OCI-LY1 (cell line): Measurements from ENCODE around the gene LIMCH1.

Experiments used
- H2AFZ ChIP-seq: fragments of 200-600 bp; sonication (generic), shearing (Covaris generic); 2 replicates; pipeline ENCODE4 v1.6.0; 2014; ENCODE audit warnings: antibody characterized with exemption, mild to moderate bottlenecking, low read length
- H3F3A ChIP-seq: fragments of 200-600 bp; sonication (generic), shearing (Covaris generic); 2 replicates; pipeline ENCODE4 v1.6.0; 2014; ENCODE audit warnings: mild to moderate bottlenecking, antibody characterized with exemption, low read length, moderate library complexity; ENCODE audit not compliant: insufficient read depth
- H3K27ac ChIP-seq: fragments of 200-600 bp; sonication (generic); 2 replicates; pipeline ENCODE4 v1.5.1; 2014; ENCODE audit warnings: low read length, mixed run types, mild to moderate bottlenecking, low read depth; ENCODE audit not compliant: poor library complexity, severe bottlenecking
- H3K27me3 ChIP-seq: fragments of 200-600 bp; sonication (generic); 2 replicates; pipeline ENCODE4 v1.6.0; 2014; ENCODE audit warnings: antibody characterized with exemption, mild to moderate bottlenecking, low read length, moderate library complexity; ENCODE audit not compliant: insufficient read depth
- H3K36me3 ChIP-seq: fragments of 200-600 bp; sonication (generic); 2 replicates; pipeline ENCODE4 v1.6.1; 2014; ENCODE audit warnings: mild to moderate bottlenecking, antibody characterized with exemption, low read length, moderate library complexity, mixed read lengths; ENCODE audit not compliant: insufficient read depth
- H3K4me1 ChIP-seq: fragments of 200-600 bp; sonication (generic); 2 replicates; pipeline ENCODE4 v1.5.1; 2014; ENCODE audit warnings: mild to moderate bottlenecking, low read length, moderate library complexity; ENCODE audit not compliant: insufficient read depth, severe bottlenecking
- H3K4me2 ChIP-seq: fragments of 200-600 bp; sonication (generic), shearing (Covaris generic); 2 replicates; pipeline ENCODE4 v1.6.1; 2014; ENCODE audit warnings: low read length
- H3K4me3 ChIP-seq: fragments of 200-600 bp; sonication (generic); 2 replicates; pipeline ENCODE4 v1.5.1; 2014; ENCODE audit warnings: low read length, low read depth, mild to moderate bottlenecking, mixed read lengths; ENCODE audit not compliant: poor library complexity, severe bottlenecking
- H3K79me2 ChIP-seq: fragments of 200-600 bp; shearing (Covaris generic); 2 replicates; pipeline ENCODE4 v1.6.1; 2016; ENCODE audit warnings: mixed run types, low read length, mixed read lengths; ENCODE audit not compliant: insufficient read depth
- H3K9ac ChIP-seq: fragments of 200-600 bp; sonication (generic), shearing (Covaris generic); 2 replicates; pipeline ENCODE4 v1.6.1; 2014; ENCODE audit warnings: mild to moderate bottlenecking, low read length, mixed read lengths
- H3K9me2 ChIP-seq: fragments of 200-600 bp; sonication (generic), shearing (Covaris generic); 2 replicates; pipeline ENCODE4 v1.6.1; 2014; ENCODE audit warnings: low read depth, mild to moderate bottlenecking, low read length, mixed read lengths
- H3K9me3 ChIP-seq: fragments of 200-600 bp; shearing (Covaris generic); 2 replicates; pipeline ENCODE4 v1.6.1; 2014; ENCODE audit warnings: low read length, mixed read lengths
- H4K20me1 ChIP-seq: fragments of 200-600 bp; sonication (generic), shearing (Covaris generic); 2 replicates; pipeline ENCODE4 v1.6.0; 2016; ENCODE audit warnings: mild to moderate bottlenecking, low read length; ENCODE audit not compliant: insufficient read depth
- CTCF ChIP-seq: fragments of 200-600 bp; sonication (generic), shearing (Covaris generic); IDR thresholded peaks from 2 replicates; pipeline ENCODE4 v1.5.1; 2017; ENCODE audit warnings: mild to moderate bottlenecking, antibody characterized with exemption, low read length, moderate library complexity, mixed read lengths
- EZH2 ChIP-seq: fragments of 200-600 bp; sonication (generic), shearing (Covaris generic); IDR thresholded peaks from 2 replicates; pipeline ENCODE4 v1.8.0; 2017; ENCODE audit warnings: borderline replicate concordance, mixed run types, mild to moderate bottlenecking, antibody characterized with exemption, low read length, moderate library complexity, mixed read lengths

The LIMCH1 gene

GRCh38 chr4:41532882-41533281, 5.1 kb upstream of the LIMCH1 start:
- Histone ChIP-seq H3F3A (no peaks in the 10 kb centered on the region), H3K4me1 (no peaks in the 10 kb centered on the region), H3K27me3 (no peaks in the 10 kb centered on the region), H3K4me3 (no peak overlapping the region), H3K9me2 (no peaks in the 10 kb centered on the region), H3K36me3 (no peaks in the 10 kb centered on the region), H3K9me3 (no peaks in the 10 kb centered on the region), H3K9ac (no peak overlapping the region), H2AFZ (no peak overlapping the region), H3K27ac (no peak overlapping the region), H3K4me2 (no peak overlapping the region), H4K20me1 (no peaks in the 10 kb centered on the region), H3K79me2 (no peaks in the 10 kb centered on the region)
- TF ChIP-seq EZH2 (no peak), CTCF (no peak)

- Histone ChIP-seq H3K27ac (no peak overlapping the region), H2AFZ (no peak overlapping the region), H4K20me1 (no peaks in the 10 kb centered on the region), H3K4me2 (no peak overlapping the region), H3K36me3 (no peaks in the 10 kb centered on the region), H3K9ac (no peak overlapping the region), H3K79me2 (no peaks in the 10 kb centered on the region), H3K4me3 (no peak overlapping the region), H3F3A (no peaks in the 10 kb centered on the region), H3K9me3 (no peaks in the 10 kb centered on the region), H3K9me2 (no peaks in the 10 kb centered on the region), H3K4me1 (no peaks in the 10 kb centered on the region), H3K27me3 (no peaks in the 10 kb centered on the region)
- TF ChIP-seq CTCF (no peak), EZH2 (no peak)
Observed at GRCh38 chr4:41533680-41534079, 4.3 kb upstream of the LIMCH1 start.

- H3K4me2 ChIP-seq: no peak overlapping the region
- H3K4me3 ChIP-seq: no peak overlapping the region
- H4K20me1 ChIP-seq: no peaks in the 10 kb centered on the region
- H3K27me3 ChIP-seq: no peaks in the 10 kb centered on the region
- TF ChIP-seq CTCF: no peak
- TF ChIP-seq EZH2: no peak
- no peaks in the 10 kb centered on the region for H3K9me3 ChIP-seq
- H3K79me2 ChIP-seq: no peaks in the 10 kb centered on the region
- no peak overlapping the region for H3K27ac ChIP-seq
- H3K4me1 ChIP-seq: no peaks in the 10 kb centered on the region
- H3K9ac ChIP-seq: no peak overlapping the region
- no peaks in the 10 kb centered on the region for H3K9me2 ChIP-seq
- H2AFZ ChIP-seq: no peak overlapping the region
- H3K36me3 ChIP-seq: no peaks in the 10 kb centered on the region
- H3F3A ChIP-seq: no peaks in the 10 kb centered on the region
Observed at GRCh38 chr4:41534404-41534803, 3.6 kb upstream of the LIMCH1 start.
